ENCODE results near the gene FGF21. TPM values are rescaled to one million over a fixed set of nuclear protein-coding genes. Genes with fewer than 3 reads are reported as not detected.

Gene FGF21
- total and polyA plus RNA-seq, 8 donors = not detected

DNA sequence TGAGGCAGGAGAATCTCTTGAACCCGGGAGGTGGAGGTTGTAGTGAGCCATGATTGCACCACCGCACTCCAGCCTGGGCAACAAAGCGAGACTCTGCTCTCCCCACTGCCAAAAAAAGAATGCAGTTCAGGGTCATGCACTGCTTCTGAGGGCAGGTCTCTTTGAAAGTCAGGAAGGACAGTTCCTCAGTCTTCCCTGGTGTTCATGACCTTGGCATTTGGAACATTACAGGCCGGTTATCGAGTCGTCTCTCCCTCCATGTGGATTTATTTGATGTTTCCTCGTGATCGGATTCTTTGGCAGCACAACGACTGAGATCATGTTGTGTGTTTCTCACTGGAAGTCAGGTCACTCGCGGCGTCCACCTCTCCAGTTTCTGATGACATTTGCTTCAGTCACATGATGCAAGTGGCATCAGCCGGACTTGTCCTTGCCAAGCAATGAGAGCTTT lies 17.2 kb downstream of the FGF21 start:
- 27 to 44% (median 39%) methylated on average over 13 of the region's 13 CpGs for WGBS, 5 donors
- Histone ChIP-seq H3K27me3 (peaks cover 0 to 9% (median 0%) of the 10 kb centered on the region in 3 donors), H3K4me1 (peaks cover 8 to 31% (median 19%) of the 10 kb centered on the region in 4 donors), H3K9me3 (no peaks in the 10 kb centered on the region), H3K27ac (peak overlapping the region; percentile 67 to 88 (median 77)), H3K4me3 (no peak overlapping the region), H3K36me3 (no peaks in the 10 kb centered on the region)
- peak; percentile 65 to 89 for DNase-seq
- TF ChIP-seq POLR2AphosphoS5 (IDR thresholded peaks at IDR 0.05) (peak in 1 of 3 donors; percentile 72), POLR2A (IDR thresholded peaks at IDR 0.05) (no peak)
- intact Hi-C loops (cut with DNase I; ENCODE audit: low total_unique reads) = no loop called here

GRCh38 chr19:48777139-48777538 lies 21.8 kb downstream of the FGF21 start:
- H3K27me3 ChIP-seq = no peaks in the 10 kb centered on the region
- H3K4me1 ChIP-seq = peaks cover 19 to 46% (median 35%) of the 10 kb centered on the region in 4 donors
- no peaks in the 10 kb centered on the region for H3K9me3 ChIP-seq
- H3K36me3 ChIP-seq = no peaks in the 10 kb centered on the region
- peak overlapping the region; percentile 81 to 88 (median 85) for H3K27ac ChIP-seq
- no peak for DNase-seq
- TF ChIP-seq POLR2A (IDR thresholded peaks at IDR 0.05) (no peak), EP300 (IDR thresholded peaks at IDR 0.05) (no peak), POLR2AphosphoS5 (IDR thresholded peaks at IDR 0.05) (no peak)
- TF ChIP-seq, protein P1, sequence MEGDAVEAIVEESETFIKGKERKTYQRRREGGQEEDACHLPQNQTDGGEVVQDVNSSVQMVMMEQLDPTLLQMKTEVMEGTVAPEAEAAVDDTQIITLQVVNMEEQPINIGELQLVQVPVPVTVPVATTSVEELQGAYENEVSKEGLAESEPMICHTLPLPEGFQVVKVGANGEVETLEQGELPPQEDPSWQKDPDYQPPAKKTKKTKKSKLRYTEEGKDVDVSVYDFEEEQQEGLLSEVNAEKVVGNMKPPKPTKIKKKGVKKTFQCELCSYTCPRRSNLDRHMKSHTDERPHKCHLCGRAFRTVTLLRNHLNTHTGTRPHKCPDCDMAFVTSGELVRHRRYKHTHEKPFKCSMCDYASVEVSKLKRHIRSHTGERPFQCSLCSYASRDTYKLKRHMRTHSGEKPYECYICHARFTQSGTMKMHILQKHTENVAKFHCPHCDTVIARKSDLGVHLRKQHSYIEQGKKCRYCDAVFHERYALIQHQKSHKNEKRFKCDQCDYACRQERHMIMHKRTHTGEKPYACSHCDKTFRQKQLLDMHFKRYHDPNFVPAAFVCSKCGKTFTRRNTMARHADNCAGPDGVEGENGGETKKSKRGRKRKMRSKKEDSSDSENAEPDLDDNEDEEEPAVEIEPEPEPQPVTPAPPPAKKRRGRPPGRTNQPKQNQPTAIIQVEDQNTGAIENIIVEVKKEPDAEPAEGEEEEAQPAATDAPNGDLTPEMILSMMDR (IDR thresholded peaks at IDR 0.05) = no peak
- intact Hi-C loops (cut with DNase I; ENCODE audit: low total_unique reads) = no loop called here
- WGBS, 5 donors = 41 to 77% (median 50%) methylated on average over 5 of the region's 5 CpGs
- no peak overlapping the region for H3K4me3 ChIP-seq

DNA sequence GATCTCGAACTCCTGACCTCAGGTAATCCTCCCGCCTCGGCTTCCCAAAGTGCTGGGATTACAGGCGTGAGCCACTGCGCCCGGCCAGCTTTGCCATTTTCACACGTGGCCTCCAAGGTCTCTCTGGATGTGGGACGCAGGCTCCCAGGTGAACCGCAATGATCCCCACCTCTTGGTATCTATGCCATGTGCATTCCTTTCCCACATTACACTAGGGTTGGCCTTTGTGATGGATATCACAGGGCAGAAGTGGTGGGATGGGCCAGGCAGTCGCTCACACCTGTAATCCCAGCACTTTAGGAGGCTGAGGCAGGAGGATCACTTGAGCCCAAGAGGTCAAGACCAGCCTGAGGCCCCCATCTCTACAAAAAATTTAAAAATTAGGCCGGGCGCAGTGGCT lies 22.4 kb downstream of the FGF21 start:
- Histone ChIP-seq H3K4me1 (peaks cover 19 to 51% (median 33%) of the 10 kb centered on the region in 4 donors), H3K9me3 (no peaks in the 10 kb centered on the region), H3K36me3 (no peaks in the 10 kb centered on the region), H3K27me3 (no peaks in the 10 kb centered on the region), H3K4me3 (no peak overlapping the region), H3K27ac (peak overlapping the region; percentile 13 to 88 (median 81))
- no peak for DNase-seq
- TF ChIP-seq POLR2A (IDR thresholded peaks at IDR 0.05) = no peak
- TF ChIP-seq EP300 (IDR thresholded peaks at IDR 0.05) = no peak
- no peak for TF ChIP-seq POLR2AphosphoS5 (IDR thresholded peaks at IDR 0.05)
- TF ChIP-seq, protein P1 (IDR thresholded peaks at IDR 0.05) = no peak
- WGBS, 5 donors = 85 to 94% (median 91%) methylated on average over 11 to 12 of the region's 12 CpGs
- intact Hi-C loops (cut with DNase I; ENCODE audit: low total_unique reads) = no loop called here

DNA sequence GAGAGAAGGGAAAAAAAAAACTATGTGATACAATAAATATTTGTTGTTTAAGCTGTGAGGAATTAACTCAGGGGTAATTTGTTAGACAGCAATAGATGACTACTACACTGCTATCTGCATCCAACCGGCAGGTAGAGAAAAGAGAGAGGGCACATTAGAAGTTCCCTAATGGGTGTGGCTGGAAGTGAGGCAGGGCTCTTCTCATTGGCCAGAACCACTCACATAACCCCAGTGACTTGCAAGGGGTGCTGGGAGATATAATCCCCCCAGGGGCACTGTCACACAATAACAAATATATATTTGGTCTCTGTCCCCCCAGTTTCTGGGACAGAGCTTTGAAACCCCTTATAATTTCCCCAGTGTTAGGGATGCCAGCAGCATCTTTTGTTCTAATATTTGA lies 24.3 kb downstream of the FGF21 start:
- intact Hi-C loops (cut with DNase I; ENCODE audit: low total_unique reads) = no loop called here
- 19 to 59% (median 40%) methylated on average over 1 of the region's 1 CpG for WGBS, 5 donors

More for the DNA sequence above, 24.3 kb downstream of the FGF21 start:
- Histone ChIP-seq H3K4me1 (peaks cover 19 to 49% (median 31%) of the 10 kb centered on the region in 4 donors), H3K27me3 (no peaks in the 10 kb centered on the region), H3K36me3 (no peaks in the 10 kb centered on the region), H3K4me3 (no peak overlapping the region), H3K27ac (peak overlapping the region in 3 of 5 donors; percentile 27 to 86 (median 42)), H3K9me3 (no peaks in the 10 kb centered on the region)
- DNase-seq = no peak
- no peak for TF ChIP-seq POLR2A (IDR thresholded peaks at IDR 0.05)
- no peak for TF ChIP-seq POLR2AphosphoS5 (IDR thresholded peaks at IDR 0.05)
- TF ChIP-seq, protein P1 (IDR thresholded peaks at IDR 0.05) = no peak
- no peak for TF ChIP-seq EP300 (IDR thresholded peaks at IDR 0.05)
